Right renal pelvis (tissue), 4 donors: Measurements from ENCODE around the gene CCND1. TPM values are rescaled to one million over a fixed set of nuclear protein-coding genes. Genes with fewer than 3 reads are reported as not detected.

Source experiments
- DNase-seq, 4 donors: peaks; one replicate each; pipeline ENCODE4 v3.0.0-alpha.2; 2013; ENCODE audit warnings: low read depth in 4 of 4, low spot score in 3 of 4, missing footprints in 1 of 4
- polyA plus RNA-seq, 4 donors: library from polyadenylated mRNA; unstranded; fragments of 120-200 nt; gene quantifications; one replicate each; pipeline ENCODE4 v1.2.1, GENCODE V29; 2013; ENCODE audit not compliant: insufficient read length in 4 of 4

Gene CCND1
- polyA plus RNA-seq, 4 donors, result 133 to 171 (median 157) TPM

GRCh38 chr11:69651834-69652620, 11.1 kb downstream of the CCND1 start:
- DNase-seq, result no peak

GRCh38 chr11:69652999-69653398, 12.0 kb downstream of the CCND1 start:
- DNase-seq, result no peak

GRCh38 chr11:69653406-69653960, 12.5 kb downstream of the CCND1 start:
- no peak for DNase-seq

GRCh38 chr11:69654001-69654659, 13.2 kb downstream of the CCND1 start:
- no peak for DNase-seq

GRCh38 chr11:69654660-69655478, 13.9 kb downstream of the CCND1 start:
- no peak for DNase-seq

- no peak for DNase-seq
Measured at GRCh38 chr11:69655479-69656428, 14.8 kb downstream of the CCND1 start.

GRCh38 chr11:69656536-69657455, 15.8 kb downstream of the CCND1 start:
- DNase-seq, result no peak

GRCh38 chr11:69657456-69657910, 16.5 kb downstream of the CCND1 start:
- no peak for DNase-seq

GRCh38 chr11:69657911-69658625, 17.1 kb downstream of the CCND1 start:
- DNase-seq, result no peak

GRCh38 chr11:69658626-69659450, 17.9 kb downstream of the CCND1 start:
- DNase-seq, result no peak

- no peak for DNase-seq
Measured at GRCh38 chr11:69659591-69659990, 18.6 kb downstream of the CCND1 start.

- no peak for DNase-seq
Measured at GRCh38 chr11:69660001-69660500, 19.1 kb downstream of the CCND1 start.

GRCh38 chr11:69661413-69661715, 20.4 kb downstream of the CCND1 start:
- DNase-seq, result no peak

GRCh38 chr11:69662021-69662698, 21.2 kb downstream of the CCND1 start:
- no peak for DNase-seq

- DNase-seq, result no peak
Measured at GRCh38 chr11:69662806-69663205, 21.9 kb downstream of the CCND1 start.

GRCh38 chr11:69663326-69663725, 22.4 kb downstream of the CCND1 start:
- no peak for DNase-seq
